Vagina (tissue), 2 donors: Measurements from ENCODE around the gene WDR20.

Experiments
- POLR2A ChIP-seq, 2 donors: fragments of 450-650 bp; IDR thresholded peaks; one replicate each; pipeline ENCODE4 v1.6.1; 2017; ENCODE audit warnings: antibody characterized with exemption in 2 of 2, mild to moderate bottlenecking in 2 of 2, moderate library complexity in 2 of 2
- POLR2AphosphoS5 ChIP-seq, 2 donors: sonication (generic); formaldehyde crosslinking; IDR thresholded peaks; one replicate each; pipeline ENCODE4 v1.9.0; 2017; ENCODE audit warnings: antibody characterized with exemption in 2 of 2, mild to moderate bottlenecking in 2 of 2, low read depth in 1 of 2; ENCODE audit not compliant: insufficient read depth in 1 of 2
- TF ChIP-seq, protein P1 (sequence below), 3 experiments: fragments of 450-650 bp in 2 of 3; fragments of 200-600 bp in 1 of 3; sonication (generic) in 1 of 3; IDR thresholded peaks; one replicate each; pipeline ENCODE4 v1.5.1; 2017 to 2019; ENCODE audit warnings: antibody characterized with exemption in 3 of 3, mild to moderate bottlenecking in 2 of 3, moderate library complexity in 2 of 3

GRCh38 chr14:102248121-102248520 lies 108.4 kb downstream of the WDR20 start:
- TF ChIP-seq, protein P1, sequence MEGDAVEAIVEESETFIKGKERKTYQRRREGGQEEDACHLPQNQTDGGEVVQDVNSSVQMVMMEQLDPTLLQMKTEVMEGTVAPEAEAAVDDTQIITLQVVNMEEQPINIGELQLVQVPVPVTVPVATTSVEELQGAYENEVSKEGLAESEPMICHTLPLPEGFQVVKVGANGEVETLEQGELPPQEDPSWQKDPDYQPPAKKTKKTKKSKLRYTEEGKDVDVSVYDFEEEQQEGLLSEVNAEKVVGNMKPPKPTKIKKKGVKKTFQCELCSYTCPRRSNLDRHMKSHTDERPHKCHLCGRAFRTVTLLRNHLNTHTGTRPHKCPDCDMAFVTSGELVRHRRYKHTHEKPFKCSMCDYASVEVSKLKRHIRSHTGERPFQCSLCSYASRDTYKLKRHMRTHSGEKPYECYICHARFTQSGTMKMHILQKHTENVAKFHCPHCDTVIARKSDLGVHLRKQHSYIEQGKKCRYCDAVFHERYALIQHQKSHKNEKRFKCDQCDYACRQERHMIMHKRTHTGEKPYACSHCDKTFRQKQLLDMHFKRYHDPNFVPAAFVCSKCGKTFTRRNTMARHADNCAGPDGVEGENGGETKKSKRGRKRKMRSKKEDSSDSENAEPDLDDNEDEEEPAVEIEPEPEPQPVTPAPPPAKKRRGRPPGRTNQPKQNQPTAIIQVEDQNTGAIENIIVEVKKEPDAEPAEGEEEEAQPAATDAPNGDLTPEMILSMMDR (IDR thresholded peaks at IDR 0.05), result no peak
- TF ChIP-seq POLR2A (IDR thresholded peaks at IDR 0.05) (no peak), POLR2AphosphoS5 (IDR thresholded peaks at IDR 0.05; ENCODE audit: insufficient read depth in 1 of 2, low read depth in 1 of 2) (no peak)
